Effector CD8-positive, alpha-beta T cell (primary cell): ENCODE data around the gene KPNA4.

Experiments
- DNase-seq: peaks from one replicate; lab custom pipeline; 2025; lab: John Stamatoyannopoulos, UW

KPNA4 gene

GRCh38 chr3:160450846-160451245 lies 114.5 kb downstream of the KPNA4 start:
- DNase-seq, result no peak

- peak; percentile 92 for DNase-seq
Measured at GRCh38 chr3:160449636-160450598, 115.5 kb downstream of the KPNA4 start, which contains the start of gene TRIM59. TSS of gene TRIM59 (minus strand) at chr3:160449786. CDS start at chr3:160439183, 10,603 bp downstream.

GRCh38 chr3:160448845-160449635 lies 116.3 kb downstream of the KPNA4 start:
- no peak for DNase-seq

- no peak for DNase-seq
Measured at GRCh38 chr3:160447544-160447943, 117.8 kb downstream of the KPNA4 start.

GRCh38 chr3:160446522-160447056 lies 118.8 kb downstream of the KPNA4 start:
- DNase-seq, result no peak

GRCh38 chr3:160445854-160446253 lies 119.5 kb downstream of the KPNA4 start:
- DNase-seq, result no peak
